Measurements from ENCODE around the gene HNRNPC. TPM values are rescaled to one million over a fixed set of nuclear protein-coding genes. Genes with fewer than 3 reads are reported as not detected.

The HNRNPC gene
- total and polyA plus RNA-seq, 9 of the 15 experiments (the other 6 are each of a cell fraction or from before 2014, with no cell fraction given), result 679 to 1,557 (median 1,191) TPM

- no peak for TF ChIP-seq TFE3 (CRISPR knock-in tag; IDR thresholded peaks at IDR 0.05)
- TF ChIP-seq NFRKB (IDR thresholded peaks at IDR 0.05; ENCODE audit: low read depth), result peak; percentile 99
- 0 out of 2 replicates have a peak, but pooled peaks have one; percentile 70 for TF ChIP-seq AFF4 (CRISPR knock-in tag; IDR thresholded peaks at IDR 0.05)
- no peak for TF ChIP-seq ZNF717 (CRISPR knock-in tag; IDR thresholded peaks at IDR 0.05)
- TF ChIP-seq SMC3 (conservative IDR thresholded peaks at IDR 0.05; ENCODE audit: insufficient read depth, low read depth, low read length), result no peak
- TF ChIP-seq NR4A1 (CRISPR knock-in tag; IDR thresholded peaks at IDR 0.05), result no peak
- TF ChIP-seq NR4A1 (tag; IDR thresholded peaks at IDR 0.05), result no peak
- no peak for TF ChIP-seq DPF2 (IDR thresholded peaks at IDR 0.05)
- TF ChIP-seq HDAC2 (IDR thresholded peaks at IDR 0.05), result no peak
- TF ChIP-seq E2F6 (IDR thresholded peaks at IDR 0.05; ENCODE audit: borderline replicate concordance in 1 of 2, extremely low read depth in 1 of 2, insufficient read depth in 1 of 2, insufficient read length in 1 of 2, low read depth in 1 of 2, low read length in 1 of 2, poor library complexity in 1 of 2, severe bottlenecking in 1 of 2), result peak in 1 of 2 experiments; percentile 45
- TF ChIP-seq NFE2 (IDR thresholded peaks at IDR 0.05; ENCODE audit: low read depth), result no peak
- TF ChIP-seq LEF1 (IDR thresholded peaks at IDR 0.05), result 0 out of 2 replicates have a peak, but pooled peaks have one; percentile 51
- no peak for TF ChIP-seq EZH2 (IDR thresholded peaks at IDR 0.05; ENCODE audit: borderline replicate concordance, low read depth, low read length)
- peak; percentile 83 for TF ChIP-seq PHF20 (IDR thresholded peaks at IDR 0.05; ENCODE audit: partially characterized antibody)
- no peak for TF ChIP-seq MCM5 (IDR thresholded peaks at IDR 0.05; ENCODE audit: low read depth)
- TF ChIP-seq USF2 (CRISPR knock-in tag; IDR thresholded peaks at IDR 0.05), result no peak
- TF ChIP-seq ZNF224 (CRISPR knock-in tag; IDR thresholded peaks at IDR 0.05), result no peak
- TF ChIP-seq KDM5B (IDR thresholded peaks at IDR 0.05; ENCODE audit: insufficient replicate concordance, low read depth, low read length), result peak; percentile 82
- no peak for TF ChIP-seq ZNF76 (CRISPR knock-in tag; IDR thresholded peaks at IDR 0.05; ENCODE audit: borderline replicate concordance)
These were observed at the start of gene HNRNPC (continued) for GRCh38 chr14:21269252-21270046.
